ENCODE results near the gene KCNIP4. TPM values are rescaled to one million over a fixed set of nuclear protein-coding genes. Genes with fewer than 3 reads are reported as not detected.

KCNIP4 gene
- total and polyA plus RNA-seq, 9 of the 15 experiments (the other 6 are each of a cell fraction or from before 2014, with no cell fraction given) = 0.25 to 0.41 TPM; not detected in 7

GRCh38 chr4:21811565-21811964 lies 137.0 kb downstream of the KCNIP4 start (continued):
- TF ChIP-seq ZC3H4 (CRISPR knock-in tag; IDR thresholded peaks at IDR 0.05; ENCODE audit: borderline replicate concordance) (no peak), NFYB (IDR thresholded peaks at IDR 0.05; ENCODE audit: extremely low read depth, insufficient read length) (no peak), SMAD4 (CRISPR knock-in tag; conservative IDR thresholded peaks at IDR 0.05) (no peak), NBN (IDR thresholded peaks at IDR 0.05; ENCODE audit: low read depth) (no peak), E2F6 (IDR thresholded peaks at IDR 0.05; ENCODE audit: borderline replicate concordance in 1 of 2, extremely low read depth in 1 of 2, insufficient read depth in 1 of 2, insufficient read length in 1 of 2, low read depth in 1 of 2, low read length in 1 of 2, poor library complexity in 1 of 2, severe bottlenecking in 1 of 2) (no peak)

- ChIA-PET CTCF (ENCODE audit: low intra/inter-chr PET ratio) (no interaction called here), POLR2A (no interaction called here)
- in situ Hi-C loops (cut with MboI) = no loop called here
- H3K9me1 ChIP-seq (ENCODE audit: control insufficient read depth, insufficient read depth, low read length) = no peaks in the 10 kb centered on the region
- H4K20me1 ChIP-seq (replicated peaks; ENCODE audit: control insufficient read depth, insufficient read depth, low read length) = no peaks in the 10 kb centered on the region
- no peak overlapping the region for H3K4me2 ChIP-seq (ENCODE audit: insufficient read depth, low read length)
- 0% methylated on average over 3 of the region's 3 CpGs for WGBS (ENCODE audit: insufficient coverage, low coverage, missing lambda C conversion rate)
- no peaks in the 10 kb centered on the region for H3K4me1 ChIP-seq (replicated peaks in 1 of 2; ENCODE audit: control insufficient read depth in 2 of 2, insufficient read depth in 2 of 2, low read length in 2 of 2)
- DNase-seq (ENCODE audit: extremely low read depth in 1 of 4, low spot score in 3 of 4) = no peak
- H3K79me2 ChIP-seq (ENCODE audit: control insufficient read depth, insufficient read depth, low read length) = no peaks in the 10 kb centered on the region
- FAIRE-seq = no peak
- H3K4me3 ChIP-seq = no peak overlapping the region
- BruUV-seq (replicated peaks) = no TSS peak
- H3K27ac ChIP-seq (ENCODE audit: extremely low read depth, low read depth, low read length) = no peak overlapping the region
- H3K27me3 ChIP-seq (ENCODE audit: control insufficient read depth in 2 of 2, insufficient read depth in 2 of 2, low read length in 2 of 2) = no peaks in the 10 kb centered on the region
- no peak overlapping the region for H3K9ac ChIP-seq (ENCODE audit: insufficient read depth in 1 of 2, low read depth in 2 of 2, low read length in 2 of 2)
- no peak overlapping the region for H2AFZ ChIP-seq (ENCODE audit: low read depth, low read length)
- no peaks in the 10 kb centered on the region for H3K9me3 ChIP-seq (replicated peaks; ENCODE audit: control insufficient read depth, insufficient read depth, low read depth, low read length)
- no peak for ATAC-seq
- intact Hi-C loops (cut with micrococcal nuclease) = no loop called here
- no peaks in the 10 kb centered on the region for H3K36me3 ChIP-seq (ENCODE audit: control insufficient read depth, insufficient read depth, low read length)
- TF ChIP-seq, protein P1, sequence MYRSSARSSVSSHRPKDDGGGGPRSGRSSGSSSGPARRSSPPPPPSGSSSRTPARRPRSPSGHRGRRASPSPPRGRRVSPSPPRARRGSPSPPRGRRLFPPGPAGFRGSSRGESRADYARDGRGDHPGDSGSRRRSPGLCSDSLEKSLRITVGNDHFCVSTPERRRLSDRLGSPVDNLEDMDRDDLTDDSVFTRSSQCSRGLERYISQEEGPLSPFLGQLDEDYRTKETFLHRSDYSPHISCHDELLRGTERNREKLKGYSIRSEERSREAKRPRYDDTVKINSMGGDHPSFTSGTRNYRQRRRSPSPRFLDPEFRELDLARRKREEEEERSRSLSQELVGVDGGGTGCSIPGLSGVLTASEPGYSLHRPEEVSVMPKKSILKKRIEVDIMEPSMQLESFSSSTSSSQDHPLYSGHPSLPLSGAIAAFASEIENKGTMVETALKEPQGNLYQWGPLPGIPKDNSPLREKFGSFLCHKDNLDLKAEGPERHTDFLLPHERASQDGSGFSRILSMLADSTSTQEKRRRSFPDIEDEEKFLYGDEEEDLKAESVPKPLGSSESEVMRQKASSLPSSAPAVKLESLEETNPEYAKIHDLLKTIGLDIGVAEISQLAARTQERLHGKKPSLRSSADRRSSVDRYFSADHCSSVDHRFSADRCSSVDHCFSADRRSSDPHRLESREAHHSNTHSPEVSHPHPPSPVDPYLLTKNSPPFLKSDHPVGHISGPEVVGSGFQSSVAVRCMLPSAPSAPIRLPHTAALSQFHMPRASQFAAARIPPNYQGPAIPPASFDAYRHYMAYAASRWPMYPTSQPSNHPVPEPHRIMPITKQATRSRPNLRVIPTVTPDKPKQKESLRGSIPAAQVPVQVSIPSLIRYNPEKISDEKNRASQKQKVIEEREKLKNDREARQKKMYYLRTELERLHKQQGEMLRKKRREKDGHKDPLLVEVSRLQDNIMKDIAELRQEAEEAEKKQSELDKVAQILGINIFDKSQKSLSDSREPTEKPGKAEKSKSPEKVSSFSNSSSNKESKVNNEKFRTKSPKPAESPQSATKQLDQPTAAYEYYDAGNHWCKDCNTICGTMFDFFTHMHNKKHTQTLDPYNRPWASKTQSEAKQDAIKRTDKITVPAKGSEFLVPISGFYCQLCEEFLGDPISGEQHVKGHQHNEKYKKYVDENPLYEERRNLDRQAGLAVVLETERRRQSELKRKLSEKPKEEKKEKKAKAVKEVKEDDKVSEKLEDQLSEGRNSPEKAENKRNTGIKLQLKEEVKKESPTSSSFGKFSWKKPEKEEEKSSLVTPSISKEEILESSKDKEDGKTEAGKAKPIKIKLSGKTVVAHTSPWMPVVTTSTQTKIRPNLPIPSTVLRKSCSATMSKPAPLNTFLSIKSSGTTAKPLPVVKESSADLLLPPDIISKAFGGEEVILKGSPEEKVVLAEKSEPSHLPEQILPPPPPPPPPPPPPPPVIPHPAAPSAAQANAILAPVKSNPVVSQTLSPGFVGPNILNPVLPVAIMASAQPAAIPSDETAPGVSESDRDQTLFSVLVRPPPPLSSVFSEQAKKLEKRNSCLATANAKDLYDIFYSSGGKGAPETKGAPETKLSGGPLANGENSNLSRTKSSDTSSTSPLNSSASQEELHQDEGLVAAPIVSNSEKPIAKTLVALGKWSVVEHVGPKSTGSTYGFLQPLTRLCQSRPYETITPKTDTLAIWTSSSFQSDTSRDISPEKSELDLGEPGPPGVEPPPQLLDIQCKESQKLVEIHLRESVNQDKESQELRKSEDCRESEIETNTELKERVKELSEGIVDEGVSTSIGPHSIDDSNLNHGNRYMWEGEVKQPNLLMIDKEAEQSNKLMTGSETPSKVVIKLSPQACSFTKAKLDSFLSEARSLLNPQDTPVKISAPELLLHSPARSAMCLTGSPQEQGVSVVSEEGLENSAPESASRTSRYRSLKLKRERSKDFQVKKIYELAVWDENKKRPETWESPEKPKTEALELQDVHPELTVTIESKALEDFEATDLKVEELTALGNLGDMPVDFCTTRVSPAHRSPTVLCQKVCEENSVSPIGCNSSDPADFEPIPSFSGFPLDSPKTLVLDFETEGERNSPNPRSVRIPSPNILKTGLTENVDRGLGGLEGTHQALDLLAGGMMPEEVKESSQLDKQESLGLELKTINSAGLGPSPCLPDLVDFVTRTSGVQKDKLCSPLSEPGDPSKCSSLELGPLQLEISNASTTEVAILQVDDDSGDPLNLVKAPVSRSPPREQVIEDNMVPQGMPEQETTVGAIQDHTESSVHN (IDR thresholded peaks at IDR 0.05; ENCODE audit: borderline replicate concordance in 1 of 2, low read depth in 1 of 2) = no peak
- no peak for TF ChIP-seq KLF10 (CRISPR knock-in tag; IDR thresholded peaks at IDR 0.05)
- no peak for TF ChIP-seq ZNF146 (CRISPR knock-in tag; IDR thresholded peaks at IDR 0.05; ENCODE audit: unreplicated experiment)
- no peak for TF ChIP-seq PTRF (tag; IDR thresholded peaks at IDR 0.05)
- TF ChIP-seq ETV1 (tag; conservative IDR thresholded peaks at IDR 0.05; ENCODE audit: low read depth) = no peak
These were observed 141.6 kb downstream of the KCNIP4 start for GRCh38 chr4:21806991-21807390.
